Measurements from ENCODE around the gene ZNF710. TPM values are rescaled to one million over a fixed set of nuclear protein-coding genes. Genes with fewer than 3 reads are reported as not detected.

The ZNF710 gene
- total RNA-seq, 4 donors from 2014 or later = 8.9 to 17.2 (median 11.5) TPM

- H3K4me1 ChIP-seq = peaks cover 6 to 22% of the 10 kb centered on the region in 2 donors
- no peak overlapping the region for H3K27ac ChIP-seq
- no peaks in the 10 kb centered on the region for H3K36me3 ChIP-seq
- H3K9me3 ChIP-seq = no peaks in the 10 kb centered on the region
- TF ChIP-seq CTCF (IDR thresholded peaks at IDR 0.05) (no peak), POLR2A (IDR thresholded peaks at IDR 0.05) (no peak)
- H3K27me3 ChIP-seq = no peaks in the 10 kb centered on the region
- intact Hi-C loops (cut with DNase I) = no loop called here
- DNase-seq = no peak
- no peak overlapping the region for H3K4me3 ChIP-seq (replicated peaks in 1 of 3)
- WGBS, 2 donors = 93 to 94% methylated on average over 5 of the region's 5 CpGs
Observed at GRCh38 chr15:90028376-90028944, 27.3 kb downstream of the ZNF710 start.

- Histone ChIP-seq H3K36me3 (no peaks in the 10 kb centered on the region), H3K9me3 (no peaks in the 10 kb centered on the region), H3K4me3 (replicated peaks in 1 of 3) (no peak overlapping the region), H3K27ac (no peak overlapping the region), H3K4me1 (peaks cover 6 to 24% of the 10 kb centered on the region in 2 donors), H3K27me3 (no peaks in the 10 kb centered on the region)
- intact Hi-C loops (cut with DNase I) = no loop called here
- TF ChIP-seq POLR2A (IDR thresholded peaks at IDR 0.05) = no peak
- no peak for TF ChIP-seq CTCF (IDR thresholded peaks at IDR 0.05)
- no peak for DNase-seq
- WGBS, 2 donors = 92 to 95% methylated on average over 1 of the region's 1 CpG
Observed at GRCh38 chr15:90029024-90029423, 27.9 kb downstream of the ZNF710 start.

- Histone ChIP-seq H3K9me3 (no peaks in the 10 kb centered on the region), H3K27ac (no peak overlapping the region), H3K36me3 (no peaks in the 10 kb centered on the region), H3K4me1 (peaks cover 15 to 32% of the 10 kb centered on the region in 2 donors), H3K4me3 (replicated peaks in 1 of 3) (no peak overlapping the region), H3K27me3 (no peaks in the 10 kb centered on the region)
- WGBS, 2 donors = 89 to 98% methylated on average over 8 of the region's 8 CpGs
- no peak for DNase-seq
- TF ChIP-seq POLR2A (IDR thresholded peaks at IDR 0.05) (no peak), CTCF (IDR thresholded peaks at IDR 0.05) (no peak)
- intact Hi-C loops (cut with DNase I) = no loop called here
Observed at GRCh38 chr15:90030376-90030775, 29.3 kb downstream of the ZNF710 start.

- Histone ChIP-seq H3K36me3 (no peaks in the 10 kb centered on the region), H3K9me3 (no peaks in the 10 kb centered on the region), H3K4me3 (replicated peaks in 1 of 3) (no peak overlapping the region), H3K27ac (peak overlapping the region in 2 of 3 donors; percentile 42 to 58), H3K27me3 (no peaks in the 10 kb centered on the region), H3K4me1 (peaks cover 19 to 35% of the 10 kb centered on the region in 2 donors)
- WGBS, 2 donors = 50 to 51% methylated on average over 8 of the region's 8 CpGs
- TF ChIP-seq POLR2A (IDR thresholded peaks at IDR 0.05) = no peak
- TF ChIP-seq CTCF (IDR thresholded peaks at IDR 0.05) = no peak
- intact Hi-C loops (cut with DNase I) = no loop called here
- no peak for DNase-seq
Observed at GRCh38 chr15:90031231-90031791, 30.2 kb downstream of the ZNF710 start.

- no peaks in the 10 kb centered on the region for H3K9me3 ChIP-seq
- peaks cover 36 to 52% of the 10 kb centered on the region in 2 donors for H3K4me1 ChIP-seq
- H3K4me3 ChIP-seq (replicated peaks in 1 of 3) = no peak overlapping the region
- TF ChIP-seq CTCF (IDR thresholded peaks at IDR 0.05) (no peak), POLR2A (IDR thresholded peaks at IDR 0.05) (no peak)
- 95 to 96% methylated on average over 5 of the region's 5 CpGs for WGBS, 2 donors
- intact Hi-C loops (cut with DNase I) = no loop called here
- DNase-seq = no peak
- no peaks in the 10 kb centered on the region for H3K36me3 ChIP-seq
- H3K27me3 ChIP-seq = no peaks in the 10 kb centered on the region
- peak overlapping the region in 2 of 3 donors; percentile 11 to 64 for H3K27ac ChIP-seq
Observed at GRCh38 chr15:90033006-90033405, 31.9 kb downstream of the ZNF710 start.
